Femur (tissue), 1 donor: ENCODE data around the gene SGCE.
"Not testable (repeated sequence)": the region's sequence is repeated elsewhere in the genome, so short reads cannot be mapped to it uniquely, and the experiment has no call there.

ENCODE experiments used
- DNase-seq: peaks from one replicate; pipeline ENCODE4 v3.0.0-alpha.2; 2017

The SGCE gene

GRCh38 chr7:94655848-94656657 is at the start of gene SGCE:
Gene SGCE, minus strand, starts transcription at chr7:94656133. Its CDS starts 35 bp downstream, at chr7:94656098.
- DNase-seq: peak; percentile 93

- not testable (repeated sequence) for DNase-seq
Observed at GRCh38 chr7:94705155-94706021, 49.5 kb upstream of the SGCE start.

GRCh38 chr7:94701555-94701973 is 45.6 kb upstream of the SGCE start:
- no peak for DNase-seq

- no peak for DNase-seq
Observed at GRCh38 chr7:94700926-94701554, 45.1 kb upstream of the SGCE start.

GRCh38 chr7:94698275-94698674 is 42.3 kb upstream of the SGCE start:
- no peak for DNase-seq

- peak; percentile 40 for DNase-seq
Observed at GRCh38 chr7:94697035-94697974, 41.4 kb upstream of the SGCE start.

- DNase-seq: no peak
Observed at GRCh38 chr7:94687810-94688209, 31.9 kb upstream of the SGCE start.

GRCh38 chr7:94687076-94687475 is 31.1 kb upstream of the SGCE start:
- no peak for DNase-seq

- no peak for DNase-seq
Observed at GRCh38 chr7:94683066-94683465, 27.1 kb upstream of the SGCE start.

- no peak for DNase-seq
Observed at GRCh38 chr7:94679358-94679757, 23.4 kb upstream of the SGCE start.

- DNase-seq: no peak
Observed at GRCh38 chr7:94676431-94676830, 20.5 kb upstream of the SGCE start.

- DNase-seq: no peak
Observed at GRCh38 chr7:94675356-94675755, 19.4 kb upstream of the SGCE start.

- DNase-seq: no peak
Observed at GRCh38 chr7:94671444-94672235, 15.7 kb upstream of the SGCE start.

GRCh38 chr7:94669773-94670495 is 14.0 kb upstream of the SGCE start:
- no peak for DNase-seq

- no peak for DNase-seq
Observed at GRCh38 chr7:94666879-94667587, 11.1 kb upstream of the SGCE start.

- DNase-seq: no peak
Observed at GRCh38 chr7:94665426-94665825, 9.5 kb upstream of the SGCE start.

GRCh38 chr7:94664023-94664422 is 8.1 kb upstream of the SGCE start:
- DNase-seq: no peak

- DNase-seq: no peak
Observed at GRCh38 chr7:94662548-94662947, 6.6 kb upstream of the SGCE start.

GRCh38 chr7:94660006-94660405 is 4.1 kb upstream of the SGCE start:
- no peak for DNase-seq

GRCh38 chr7:94658826-94659225 is 2.9 kb upstream of the SGCE start:
- DNase-seq: no peak
